Measurements from ENCODE around the gene P2RX5.

Gene P2RX5

GRCh38 chr17:3636154-3636907 is 59.6 kb downstream of the P2RX5 start, which contains the start of the genes CTNS and SHPK:
CTNS (plus strand) TSS chr17:3636760; CDS start chr17:3640207, 3,447 bp downstream.
SHPK (minus strand) TSS chr17:3636250; CDS start chr17:3636219, 31 bp downstream.
- TF ChIP-seq, protein P1, sequence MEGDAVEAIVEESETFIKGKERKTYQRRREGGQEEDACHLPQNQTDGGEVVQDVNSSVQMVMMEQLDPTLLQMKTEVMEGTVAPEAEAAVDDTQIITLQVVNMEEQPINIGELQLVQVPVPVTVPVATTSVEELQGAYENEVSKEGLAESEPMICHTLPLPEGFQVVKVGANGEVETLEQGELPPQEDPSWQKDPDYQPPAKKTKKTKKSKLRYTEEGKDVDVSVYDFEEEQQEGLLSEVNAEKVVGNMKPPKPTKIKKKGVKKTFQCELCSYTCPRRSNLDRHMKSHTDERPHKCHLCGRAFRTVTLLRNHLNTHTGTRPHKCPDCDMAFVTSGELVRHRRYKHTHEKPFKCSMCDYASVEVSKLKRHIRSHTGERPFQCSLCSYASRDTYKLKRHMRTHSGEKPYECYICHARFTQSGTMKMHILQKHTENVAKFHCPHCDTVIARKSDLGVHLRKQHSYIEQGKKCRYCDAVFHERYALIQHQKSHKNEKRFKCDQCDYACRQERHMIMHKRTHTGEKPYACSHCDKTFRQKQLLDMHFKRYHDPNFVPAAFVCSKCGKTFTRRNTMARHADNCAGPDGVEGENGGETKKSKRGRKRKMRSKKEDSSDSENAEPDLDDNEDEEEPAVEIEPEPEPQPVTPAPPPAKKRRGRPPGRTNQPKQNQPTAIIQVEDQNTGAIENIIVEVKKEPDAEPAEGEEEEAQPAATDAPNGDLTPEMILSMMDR (IDR thresholded peaks at IDR 0.05; ENCODE audit: control insufficient read depth, extremely low read depth, insufficient read depth) = no peak
- peak within 1 kb of the TSS; percentile 94 for H3K4me3 ChIP-seq (ENCODE audit: low read depth, low read length)
- DNase-seq (ENCODE audit: low read depth) = peak; percentile 85

DNA sequence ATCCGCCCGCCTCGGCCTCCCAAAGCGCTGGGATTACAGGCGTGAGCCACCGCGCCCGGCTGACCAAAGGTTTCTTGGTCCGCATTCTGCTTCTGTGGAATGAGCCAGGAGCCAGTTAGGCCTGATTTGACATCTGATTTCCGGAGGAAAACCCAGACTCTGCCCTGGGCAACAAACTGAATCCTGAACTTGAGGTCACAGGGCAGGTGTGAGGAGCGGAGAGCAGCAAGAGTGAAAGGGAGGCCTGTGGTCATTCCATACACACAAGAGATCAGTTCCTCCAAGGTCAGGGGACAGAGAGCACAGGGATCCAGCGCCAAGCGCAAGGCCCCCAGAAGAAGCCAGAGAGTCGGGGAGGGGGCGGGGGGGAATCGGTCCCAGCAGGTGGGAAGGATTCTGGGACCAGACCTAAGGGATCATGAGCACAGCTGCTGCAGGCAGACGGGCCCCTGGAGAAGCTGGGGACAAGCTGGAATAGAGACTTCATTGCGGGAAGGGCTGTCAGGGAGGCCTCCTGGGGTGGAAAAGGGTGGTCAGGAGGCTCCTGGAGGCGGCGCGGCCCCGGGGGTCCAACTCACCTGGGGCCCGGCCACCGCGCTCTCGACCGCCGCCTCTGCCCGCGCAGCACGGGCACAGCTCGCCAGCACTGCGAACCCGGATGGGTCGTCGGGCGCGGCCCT is 60.3 kb downstream of the P2RX5 start:
- peak; percentile 6 for DNase-seq (ENCODE audit: low read depth)
- TF ChIP-seq, protein P1 (IDR thresholded peaks at IDR 0.05; ENCODE audit: control insufficient read depth, extremely low read depth, insufficient read depth) = no peak
- H3K4me3 ChIP-seq (ENCODE audit: low read depth, low read length) = peak overlapping the region; percentile 94

GRCh38 chr17:3632287-3632686 is 63.7 kb downstream of the P2RX5 start:
- no peak for DNase-seq (ENCODE audit: low read depth)
- TF ChIP-seq, protein P1 (IDR thresholded peaks at IDR 0.05; ENCODE audit: control insufficient read depth, extremely low read depth, insufficient read depth) = no peak
- no peak overlapping the region for H3K4me3 ChIP-seq (ENCODE audit: low read depth, low read length)

DNA sequence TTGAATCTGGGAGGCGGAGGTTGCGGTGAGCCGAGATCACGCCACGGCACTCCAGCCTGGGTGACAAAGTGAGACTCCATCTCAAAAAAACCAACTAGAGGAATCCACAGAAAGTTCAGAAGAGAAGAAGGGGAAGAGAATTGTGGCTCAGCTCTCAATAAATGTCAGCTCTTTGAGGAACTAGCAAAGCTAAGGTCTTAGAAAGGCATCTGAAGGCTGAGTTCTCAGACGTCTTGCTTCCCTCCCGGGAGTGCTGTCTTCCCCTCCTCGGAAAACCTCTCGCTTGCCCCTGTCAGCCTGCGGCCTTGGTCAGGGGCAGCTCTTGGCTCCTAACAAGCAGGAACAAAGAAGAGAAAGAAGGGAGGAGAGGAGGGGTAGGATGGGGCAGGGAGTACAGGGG is 65.2 kb downstream of the P2RX5 start:
- no peak for DNase-seq (ENCODE audit: low read depth)
- TF ChIP-seq, protein P1 (IDR thresholded peaks at IDR 0.05; ENCODE audit: control insufficient read depth, extremely low read depth, insufficient read depth) = no peak
- H3K4me3 ChIP-seq (ENCODE audit: low read depth, low read length) = no peak overlapping the region

DNA sequence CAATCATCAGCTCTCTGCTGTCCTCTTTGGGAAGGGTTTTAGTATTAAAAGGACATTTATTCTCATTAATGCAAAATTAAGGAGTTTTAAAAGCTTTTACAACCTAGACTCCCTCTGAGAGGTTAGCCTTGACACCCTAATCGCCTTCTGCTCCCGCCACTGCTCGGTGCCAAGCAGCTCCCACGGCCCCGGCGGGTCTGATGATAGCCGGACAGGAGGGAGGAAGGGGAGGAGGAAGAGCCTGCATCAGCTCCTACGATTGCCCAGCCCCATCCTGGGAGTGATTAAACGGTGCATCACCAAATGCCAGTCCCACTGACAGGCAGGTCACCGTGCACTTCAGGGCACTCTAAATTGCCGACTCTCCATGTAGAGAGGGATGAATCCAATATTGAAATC is 68.2 kb downstream of the P2RX5 start:
- H3K4me3 ChIP-seq (ENCODE audit: low read depth, low read length) = no peak overlapping the region
- DNase-seq (ENCODE audit: low read depth) = no peak
- TF ChIP-seq, protein P1 (IDR thresholded peaks at IDR 0.05; ENCODE audit: control insufficient read depth, extremely low read depth, insufficient read depth) = no peak

DNA sequence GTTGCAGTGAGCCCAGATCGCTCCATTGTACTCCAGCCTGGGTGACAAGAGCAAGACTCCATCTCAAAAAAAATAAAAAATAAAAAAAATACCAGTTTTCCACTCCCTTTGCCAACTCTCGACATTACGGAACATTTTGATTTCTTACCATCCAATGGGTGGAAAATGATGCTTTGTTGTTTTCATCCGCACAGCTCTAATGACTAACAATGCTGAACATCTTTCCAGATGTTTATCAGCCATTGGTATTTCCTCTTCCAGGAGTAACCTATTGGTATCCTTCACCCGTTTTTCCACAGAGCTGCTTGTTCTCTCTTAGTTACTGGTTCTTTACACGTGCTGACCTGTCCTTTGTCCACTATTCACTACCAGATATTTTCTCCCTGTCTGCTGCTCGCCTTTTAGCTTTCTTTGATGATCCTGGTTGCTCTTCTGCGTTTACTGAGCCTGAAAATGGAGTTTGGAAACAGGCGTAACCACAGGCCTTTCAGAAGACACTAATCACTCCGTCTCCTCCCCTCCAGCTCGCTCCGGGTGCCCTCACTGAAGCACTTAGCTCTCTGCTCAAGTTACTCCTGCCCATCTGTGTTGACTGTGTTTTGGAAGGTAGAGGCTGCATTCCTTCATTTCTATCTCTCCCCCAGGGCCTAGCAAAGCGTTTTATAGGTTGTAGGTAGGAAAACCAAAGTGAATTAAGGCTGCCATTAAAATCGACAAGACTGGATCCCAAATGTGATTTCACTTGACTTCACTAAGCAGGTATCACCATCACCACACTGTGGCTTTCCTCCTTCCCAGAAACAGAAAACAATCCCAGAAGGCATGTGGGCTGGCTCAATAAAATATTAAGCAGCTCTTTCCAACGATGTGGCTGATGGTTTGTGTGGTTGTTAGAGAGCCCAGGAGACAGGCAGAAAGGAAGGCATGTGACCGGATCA is 68.9 kb downstream of the P2RX5 start:
- TF ChIP-seq, protein P1 (IDR thresholded peaks at IDR 0.05; ENCODE audit: control insufficient read depth, extremely low read depth, insufficient read depth) = no peak
- DNase-seq (ENCODE audit: low read depth) = no peak
- H3K4me3 ChIP-seq (ENCODE audit: low read depth, low read length) = no peak overlapping the region

Measured in LNCaP clone FGC (cell line).